Measurements from ENCODE around the gene CAMK2G.
A peak's percentile ranks its signal among the peaks of the same experiment; 100 is the strongest.

CAMK2G gene

GRCh38 chr10:73859784-73860491 lies 14.4 kb downstream of the CAMK2G start:
- no peak for DNase-seq

- no peak for DNase-seq
Measured at GRCh38 chr10:73859428-73859783, 14.9 kb downstream of the CAMK2G start.

DNA sequence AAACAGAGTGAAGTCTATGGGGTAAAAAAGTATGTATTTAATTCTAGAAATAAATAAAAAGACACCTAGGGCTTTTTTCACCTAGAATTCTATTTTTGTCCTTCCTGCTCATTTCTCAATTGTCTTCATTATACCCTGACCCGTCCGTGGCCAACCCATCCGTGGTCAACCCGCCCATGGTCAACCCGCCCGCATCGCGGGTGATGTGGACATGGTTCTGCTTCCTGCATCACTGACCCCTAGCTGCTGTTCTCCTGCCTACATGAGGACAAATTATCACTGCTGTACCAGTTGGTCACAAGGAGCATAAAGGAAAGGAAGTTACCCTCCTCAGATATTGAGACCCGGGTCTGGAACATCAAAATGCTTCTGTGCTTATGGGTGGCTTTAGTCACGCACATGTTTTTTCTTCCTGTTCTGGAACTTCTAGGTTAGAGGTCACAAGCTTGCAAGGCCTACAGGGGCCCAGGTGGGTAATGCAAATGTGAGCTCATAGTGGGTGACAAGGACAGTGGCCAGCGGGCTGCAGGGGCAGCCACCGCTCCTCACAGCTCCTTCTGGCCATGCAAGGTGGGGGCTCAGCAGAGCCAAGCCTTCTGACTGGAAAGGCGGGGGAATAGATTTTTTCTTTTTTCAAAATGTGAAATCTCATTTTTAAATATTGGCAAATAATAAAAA lies 15.5 kb downstream of the CAMK2G start:
- no peak for DNase-seq

DNA sequence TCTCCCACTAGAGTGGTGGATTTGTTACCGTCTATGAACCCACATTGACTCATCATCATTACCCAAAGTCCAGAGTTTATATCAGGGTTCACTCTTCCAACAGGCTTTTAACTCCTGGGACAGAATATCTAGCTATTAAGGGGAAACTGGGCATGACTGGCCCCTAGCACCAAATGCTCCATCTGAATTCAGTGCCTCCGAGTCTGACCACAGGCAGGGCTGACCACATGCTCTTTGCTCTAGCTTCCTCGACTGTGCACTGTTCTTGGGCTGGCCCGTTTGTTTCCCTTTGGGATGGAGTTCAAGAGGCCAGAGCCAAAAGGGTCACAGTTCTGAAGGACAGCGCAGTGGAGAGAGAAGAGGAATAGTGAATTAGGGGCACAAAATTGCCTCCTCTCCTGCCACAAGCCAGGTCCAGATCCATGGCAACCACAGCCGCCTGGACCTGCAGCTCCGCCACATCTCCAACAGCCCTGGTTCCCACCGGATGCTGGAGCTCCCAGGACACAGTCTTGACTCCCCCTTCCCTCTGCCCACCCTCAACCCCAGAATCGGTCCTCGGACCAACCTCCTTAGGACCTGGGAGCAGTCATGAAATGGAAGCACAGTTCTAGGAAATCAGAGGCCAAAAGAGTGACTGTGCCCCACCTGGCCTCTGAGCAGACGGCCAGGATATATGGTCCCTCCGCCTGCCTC lies 16.2 kb downstream of the CAMK2G start:
- DNase-seq: no peak

- DNase-seq: no peak
Measured at GRCh38 chr10:73857446-73857845, 16.9 kb downstream of the CAMK2G start.

DNA sequence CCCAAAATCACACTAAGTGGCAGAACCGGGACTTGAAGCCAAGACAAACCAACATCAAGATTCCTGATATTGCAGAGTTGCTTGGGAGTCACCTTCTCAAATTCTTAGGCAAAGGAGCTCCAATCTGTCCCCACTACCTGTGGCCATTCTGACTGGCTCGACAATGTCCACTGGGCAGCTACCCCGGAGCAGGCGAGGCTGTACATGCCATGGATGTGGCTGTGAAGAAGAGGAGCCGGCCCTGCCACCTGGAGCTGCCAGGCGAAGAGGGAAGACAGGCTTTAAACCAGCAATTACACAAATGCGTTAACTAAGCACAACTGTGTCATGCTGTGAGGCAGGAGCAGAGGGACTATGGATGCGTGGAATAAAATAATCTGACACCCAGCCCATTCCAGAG lies 18.1 kb downstream of the CAMK2G start:
- DNase-seq: no peak

- DNase-seq: no peak
Measured at GRCh38 chr10:73855413-73855812, 18.9 kb downstream of the CAMK2G start.

DNA sequence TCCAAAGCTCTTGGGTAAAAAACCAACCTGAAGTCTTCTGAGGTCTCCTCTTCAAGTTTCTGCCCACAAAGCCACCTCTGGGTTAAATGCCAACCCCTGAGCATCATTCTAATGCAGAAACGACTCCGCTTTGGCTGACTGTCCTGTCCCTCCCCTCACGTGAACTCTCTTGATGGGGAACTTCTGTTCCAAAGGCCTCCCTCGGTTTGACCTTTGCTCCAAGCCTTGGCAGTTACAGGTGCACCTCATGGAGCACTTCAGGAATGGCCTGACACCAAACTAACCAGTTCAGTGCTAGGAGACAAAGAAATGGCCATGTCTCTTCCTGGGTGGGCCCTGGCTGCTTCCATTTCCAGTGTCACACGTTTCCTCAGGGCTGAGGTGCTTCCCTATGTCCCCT lies 20.0 kb downstream of the CAMK2G start:
- DNase-seq: no peak

DNA sequence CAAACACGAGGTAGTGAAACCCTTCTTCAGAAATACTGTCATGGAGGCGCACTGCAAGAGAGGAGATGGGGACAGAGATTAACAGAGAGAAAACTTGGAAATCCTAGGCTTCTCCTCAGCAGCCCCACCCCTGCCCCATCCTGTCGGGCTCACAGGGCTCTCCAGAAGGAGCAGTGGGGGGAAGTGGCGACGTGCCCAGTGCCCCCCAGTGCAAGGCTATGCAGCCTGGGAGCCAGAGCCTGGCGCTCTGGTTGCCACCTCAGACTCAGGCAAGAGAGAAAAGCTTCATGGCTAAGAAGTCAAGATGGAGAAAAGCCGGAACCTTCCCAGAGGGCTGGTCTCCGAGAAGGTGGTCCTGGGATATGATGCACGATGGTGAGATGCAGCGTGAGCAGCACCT lies 21.2 kb downstream of the CAMK2G start:
- DNase-seq: no peak

GRCh38 chr10:73850863-73851461 lies 23.4 kb downstream of the CAMK2G start:
- no peak for DNase-seq

DNA sequence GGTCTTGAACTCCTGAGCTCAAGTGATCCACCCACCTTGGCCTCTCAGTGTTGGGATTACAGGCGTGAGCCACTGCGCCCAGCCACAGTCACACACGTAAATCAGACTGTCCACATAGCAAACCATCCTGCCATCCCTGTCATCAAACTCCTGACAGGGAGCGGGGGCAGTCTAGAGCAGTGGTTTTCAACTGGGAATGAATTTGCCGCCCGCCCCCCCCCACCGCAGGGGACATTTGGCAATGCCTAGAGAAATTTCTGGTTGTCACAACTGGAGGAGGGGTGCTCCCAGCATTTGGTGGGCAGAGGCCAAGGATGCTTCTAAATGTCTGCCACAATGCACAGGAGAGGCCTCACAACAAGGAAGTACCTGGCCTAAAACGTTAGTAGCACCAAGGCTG lies 24.1 kb downstream of the CAMK2G start:
- no peak for DNase-seq

GRCh38 chr10:73848821-73849489 lies 25.4 kb downstream of the CAMK2G start:
- DNase-seq: peak; percentile 62

DNA sequence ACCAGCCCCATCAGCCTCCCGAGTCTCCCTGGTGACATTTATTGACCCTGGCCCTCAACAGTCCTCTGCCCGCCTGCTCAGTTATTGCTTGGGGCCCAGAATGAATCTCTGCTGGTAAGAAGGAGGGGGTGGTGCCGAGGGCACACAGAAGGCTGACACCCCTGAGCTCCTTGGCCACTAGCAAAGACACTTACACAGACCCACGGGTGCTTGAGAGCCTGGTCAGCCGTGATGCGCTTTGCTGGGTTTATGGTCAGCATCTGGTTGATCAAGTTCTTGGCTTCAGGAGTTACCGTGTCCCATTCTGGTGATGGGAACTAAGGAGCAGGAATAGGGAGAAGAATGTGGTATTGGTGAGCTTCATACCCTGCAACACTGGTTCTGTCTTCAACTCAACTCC lies 27.3 kb downstream of the CAMK2G start:
- DNase-seq: no peak

DNA sequence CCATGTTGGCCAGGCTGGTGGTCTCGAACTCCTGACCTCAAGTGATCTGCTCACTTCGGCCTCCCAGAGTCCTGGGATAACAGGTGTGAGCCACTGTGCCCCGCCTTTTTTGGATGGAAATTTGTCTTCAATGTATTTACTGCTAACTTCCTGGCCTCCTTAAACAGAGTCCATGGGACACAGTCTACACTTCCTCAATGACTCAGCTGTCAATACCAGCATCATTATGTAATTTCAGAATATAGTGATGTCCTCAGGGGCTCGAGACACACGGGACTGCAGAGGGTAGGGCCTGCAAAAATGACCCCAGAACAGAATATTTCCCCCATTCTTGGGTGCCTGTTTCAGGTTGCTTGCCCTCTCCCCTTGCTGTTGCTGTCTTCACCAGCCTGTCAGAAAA lies 31.1 kb downstream of the CAMK2G start:
- DNase-seq: no peak

- DNase-seq: no peak
Measured at GRCh38 chr10:73842349-73842748, 32.0 kb downstream of the CAMK2G start.

DNA sequence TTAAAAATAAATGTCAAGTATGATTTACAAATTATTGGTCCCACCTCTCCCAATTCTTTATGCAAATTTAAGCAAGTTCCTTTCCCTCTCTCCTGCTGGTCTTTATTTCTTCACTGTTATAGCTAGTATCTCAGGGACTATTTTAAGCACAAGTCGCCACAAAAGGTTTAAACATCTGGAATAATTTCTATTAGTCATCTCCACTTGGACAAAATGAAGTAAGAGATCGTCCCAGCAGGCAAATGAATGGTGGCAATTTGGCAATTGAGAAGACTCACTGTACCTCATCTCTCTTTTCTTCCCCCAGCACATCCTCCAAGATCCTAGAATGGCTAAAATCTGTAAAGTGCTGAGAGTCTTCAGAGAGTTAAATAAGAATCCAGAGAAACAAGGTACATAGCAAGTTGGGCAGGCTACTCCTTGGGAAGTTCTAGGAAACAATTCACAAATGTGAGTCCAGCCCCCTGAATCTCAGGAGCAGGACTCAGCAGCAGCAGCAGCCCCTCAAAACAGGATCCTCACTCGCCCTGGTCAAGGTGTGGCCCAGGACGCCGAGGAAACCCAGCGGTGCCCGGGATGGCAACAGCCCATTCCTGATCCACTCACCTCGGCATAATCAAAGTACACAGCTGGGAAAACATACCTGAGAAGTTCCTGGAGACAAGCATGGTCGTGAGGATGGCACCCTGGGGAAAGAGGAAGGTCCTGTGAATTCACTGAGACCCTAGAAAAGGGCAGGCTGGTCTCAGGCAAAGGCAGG lies 32.6 kb downstream of the CAMK2G start:
- DNase-seq: no peak

GRCh38 chr10:73841061-73841421 lies 33.3 kb downstream of the CAMK2G start:
- DNase-seq: no peak

DNA sequence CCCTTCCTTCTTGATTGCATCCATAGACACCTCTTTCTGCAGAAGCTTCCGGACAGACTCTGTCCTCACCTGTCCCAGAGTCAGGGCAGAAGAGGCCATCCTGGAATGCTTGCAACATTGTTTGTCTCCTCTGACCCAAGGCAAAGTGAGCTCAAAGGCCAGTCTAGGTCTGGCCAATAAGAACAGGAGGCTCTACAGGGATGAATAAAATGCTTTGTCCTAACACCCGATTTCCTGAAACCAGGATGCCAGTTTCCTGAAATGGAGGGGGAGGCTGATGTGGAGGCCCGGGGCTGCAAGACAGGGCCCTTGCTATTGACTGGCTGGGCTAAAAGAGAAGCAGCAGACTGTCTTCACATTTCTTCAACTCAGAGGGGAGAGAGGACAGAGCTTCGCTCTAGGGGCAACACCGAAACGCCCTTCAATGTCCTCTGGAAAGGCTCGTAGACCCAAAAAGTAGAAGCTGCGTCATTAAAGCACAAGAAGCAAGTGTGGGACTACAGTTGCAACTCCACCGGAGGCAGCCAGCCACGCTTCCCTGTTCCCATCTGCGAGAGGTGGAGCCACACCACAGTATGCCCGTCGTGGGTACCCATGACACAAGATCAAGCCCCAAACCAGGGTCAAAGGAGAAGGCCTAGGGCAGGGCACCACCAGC lies 33.8 kb downstream of the CAMK2G start:
- no peak for DNase-seq

DNA sequence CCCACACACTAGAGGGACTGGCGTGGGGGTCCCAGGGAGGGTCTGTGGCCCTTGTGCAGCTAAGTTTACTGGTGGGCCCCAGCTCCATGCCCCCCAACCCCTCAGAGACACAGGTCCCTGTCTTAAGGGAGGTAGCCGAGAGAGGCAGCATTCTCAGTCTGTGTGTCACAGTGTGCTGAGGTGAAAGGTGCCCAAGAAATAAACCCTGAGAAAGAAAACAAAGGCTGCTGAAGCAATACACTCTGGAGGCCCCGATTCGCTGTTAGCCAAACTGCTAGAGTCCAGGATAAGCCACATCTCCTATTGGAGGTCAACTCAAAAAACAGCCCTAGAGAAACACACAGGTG lies 34.3 kb downstream of the CAMK2G start:
- no peak for DNase-seq

- no peak for DNase-seq
Measured at GRCh38 chr10:73839276-73839966, 34.9 kb downstream of the CAMK2G start.

DNA sequence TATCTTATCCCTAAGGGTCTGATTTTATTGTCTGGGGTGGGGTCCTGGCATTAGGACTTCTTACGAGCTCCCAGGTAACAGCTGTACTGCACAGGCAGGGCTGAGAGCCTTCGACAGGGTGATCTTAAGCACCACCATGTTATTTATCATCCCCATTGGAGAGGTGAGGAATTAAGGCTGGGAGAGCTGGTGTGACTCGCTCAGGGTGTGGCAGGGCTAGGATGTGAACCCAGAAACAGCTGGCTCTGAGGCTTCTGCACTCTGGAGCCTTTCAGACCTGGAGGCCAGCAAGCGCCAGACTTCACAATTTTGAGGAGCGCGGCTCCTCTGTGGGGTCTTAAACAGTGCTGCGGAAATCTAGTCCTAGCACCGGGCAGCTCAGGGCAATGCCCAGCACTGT lies 35.5 kb downstream of the CAMK2G start:
- DNase-seq: no peak

All from NCI-H1694 treated with DMSO at 0.1 percent for 48 hours (cell line).